Activated naive CD4-positive, alpha-beta T cell treated with anti-CD3 and anti-CD28 coated beads, Interleukin-2, amount 50 U/mL, for 72 hours (primary cell): Measurements from ENCODE around the gene LRRC27. TPM values are rescaled to one million over a fixed set of nuclear protein-coding genes. Genes with fewer than 3 reads are reported as not detected.
"Not testable (repeated sequence)": the region's sequence is repeated elsewhere in the genome, so short reads cannot be mapped to it uniquely, and the experiment has no call there.

Experiments
- ATAC-seq, 2 donors: fragments of 150-1000 bp; cut with Tn5 transposase; 2 replicates each; pipeline ENCODE4 v1.10.0; 2021; ENCODE audit warnings: mild to moderate bottlenecking in 2 of 2, moderate library complexity in 2 of 2
- DNase-seq, 2 donors: peaks; one replicate each; pipeline ENCODE4 v3.0.0; 2021 to 2022; ENCODE audit warnings: low spot score in 2 of 2
- H3K27ac Mint-ChIP-seq, 2 donors: one replicate each; pipeline ENCODE4 v1.8.0; 2022; ENCODE audit warnings: mild to moderate bottlenecking in 2 of 2, mixed read lengths in 2 of 2
- H3K36me3 Mint-ChIP-seq, 2 donors: one replicate each; pipeline ENCODE4 v1.8.0; 2022; ENCODE audit warnings: mixed read lengths in 2 of 2
- H3K9me3 Mint-ChIP-seq, 2 donors: one replicate each; pipeline ENCODE4 v1.8.0; 2022; ENCODE audit warnings: mixed read lengths in 2 of 2
- total RNA-seq, 2 donors: library from RNA; stranded (reverse); gene quantifications; one replicate each; pipeline ENCODE4 v1.2.3, GENCODE V29; 2022

Gene LRRC27
- total RNA-seq, 2 donors from 2014 or later: 4.1 to 7.2 TPM

GRCh38 chr10:132341017-132341416, 9.0 kb downstream of the LRRC27 start:
- DNase-seq (no peak), ATAC-seq (no peak)
- Mint-ChIP-seq H3K9me3 (no peaks in the 10 kb centered on the region), H3K36me3 (peaks cover 0 to 5% of the 10 kb centered on the region in 2 donors), H3K27ac (no peak overlapping the region)

DNA sequence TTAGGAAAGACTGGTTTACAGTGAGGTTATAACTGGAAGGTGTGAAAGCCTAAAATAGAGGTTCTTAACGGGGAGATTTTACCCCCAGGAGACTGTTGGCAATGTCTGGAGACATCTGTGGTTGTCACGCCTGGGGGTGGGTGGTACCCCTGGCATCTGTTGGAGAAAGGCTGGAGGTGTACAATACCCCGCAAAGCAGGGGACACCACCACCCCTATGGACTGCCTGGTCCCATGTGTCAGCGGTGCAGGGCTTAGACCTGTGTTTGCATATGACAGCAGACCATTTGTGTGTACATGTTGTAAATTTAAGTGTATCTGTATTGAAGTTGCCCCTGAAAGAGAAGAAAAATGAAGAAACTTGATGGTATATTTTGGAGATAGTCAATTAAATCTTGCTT, 9.8 kb downstream of the LRRC27 start:
- H3K27ac Mint-ChIP-seq: no peak overlapping the region
- DNase-seq (no peak), ATAC-seq (no peak)
- H3K36me3 Mint-ChIP-seq: peaks cover 0 to 5% of the 10 kb centered on the region in 2 donors
- H3K9me3 Mint-ChIP-seq: no peaks in the 10 kb centered on the region

DNA sequence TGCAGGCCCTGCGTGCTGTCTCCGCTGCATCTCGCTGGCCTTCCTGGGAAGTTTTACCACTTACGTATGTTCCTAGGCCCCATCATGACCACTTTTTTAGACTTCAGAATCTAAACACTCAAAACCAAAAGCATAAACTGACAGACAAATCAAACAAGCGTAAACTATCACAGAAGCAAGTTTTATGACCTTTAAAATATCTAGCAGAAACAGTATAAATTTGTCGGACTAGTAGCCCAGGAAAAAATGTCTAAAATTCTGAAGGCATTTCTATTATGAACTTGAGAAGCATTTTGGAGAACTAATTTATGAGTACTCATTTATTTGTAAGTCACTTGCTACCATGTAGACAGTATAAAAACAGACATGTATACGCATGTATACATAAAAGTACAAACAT, 10.6 kb downstream of the LRRC27 start:
- ATAC-seq (no peak), DNase-seq (no peak)
- Mint-ChIP-seq H3K27ac (no peak overlapping the region), H3K36me3 (no peaks in the 10 kb centered on the region), H3K9me3 (no peaks in the 10 kb centered on the region)

DNA sequence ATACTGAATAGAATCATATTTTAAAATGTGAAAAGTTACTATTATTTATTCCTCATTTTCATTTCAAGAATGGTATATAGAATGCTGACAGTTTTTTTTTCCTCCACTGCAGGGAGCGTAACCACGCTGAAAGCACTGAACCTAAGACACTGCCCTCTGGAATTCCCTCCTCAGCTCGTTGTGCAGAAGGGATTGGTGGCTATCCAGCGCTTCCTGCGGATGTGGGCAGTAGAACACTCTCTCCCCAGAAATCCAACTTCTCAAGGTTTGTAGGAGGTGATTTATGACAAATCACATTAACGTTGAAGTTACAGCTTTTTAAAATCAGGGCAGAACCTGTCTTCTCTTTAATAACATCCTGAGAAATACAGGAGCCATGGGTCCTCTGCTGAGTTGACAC, 12.4 kb downstream of the LRRC27 start:
- ATAC-seq: no peak
- H3K36me3 Mint-ChIP-seq: no peaks in the 10 kb centered on the region

GRCh38 chr10:132345345-132345744, 13.4 kb downstream of the LRRC27 start:
- Mint-ChIP-seq H3K9me3 (no peaks in the 10 kb centered on the region), H3K27ac (no peak overlapping the region), H3K36me3 (no peaks in the 10 kb centered on the region)
- ATAC-seq (no peak), DNase-seq (no peak)

More for the DNA sequence above, 12.4 kb downstream of the LRRC27 start:
- Mint-ChIP-seq H3K9me3 (no peaks in the 10 kb centered on the region), H3K27ac (no peak overlapping the region)
- no peak for DNase-seq

DNA sequence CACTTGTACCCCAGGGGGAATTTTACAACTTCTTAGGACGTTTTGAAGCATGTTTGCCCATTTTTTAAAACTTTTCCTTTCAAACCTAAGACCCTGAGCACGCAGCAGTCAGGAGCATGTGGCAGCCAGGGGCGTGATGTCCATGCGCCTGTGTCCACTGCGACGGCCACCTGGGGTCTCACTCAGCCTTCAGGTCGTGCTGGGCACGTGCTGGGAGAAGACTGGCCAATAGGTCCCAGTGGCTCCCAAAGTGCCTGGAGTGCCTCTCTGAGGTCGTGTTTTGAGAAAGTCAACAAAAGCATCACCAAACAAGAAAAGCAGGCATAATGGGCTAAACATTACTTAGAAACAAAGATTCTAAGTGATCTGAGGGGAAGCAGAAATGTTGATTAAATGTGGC, 14.8 kb downstream of the LRRC27 start:
- Mint-ChIP-seq H3K36me3 (no peaks in the 10 kb centered on the region), H3K27ac (peak overlapping the region in 1 of 2 donors; percentile 13), H3K9me3 (no peaks in the 10 kb centered on the region)
- peak in 1 of 2 donors; percentile 37 for DNase-seq
- no peak for ATAC-seq

DNA sequence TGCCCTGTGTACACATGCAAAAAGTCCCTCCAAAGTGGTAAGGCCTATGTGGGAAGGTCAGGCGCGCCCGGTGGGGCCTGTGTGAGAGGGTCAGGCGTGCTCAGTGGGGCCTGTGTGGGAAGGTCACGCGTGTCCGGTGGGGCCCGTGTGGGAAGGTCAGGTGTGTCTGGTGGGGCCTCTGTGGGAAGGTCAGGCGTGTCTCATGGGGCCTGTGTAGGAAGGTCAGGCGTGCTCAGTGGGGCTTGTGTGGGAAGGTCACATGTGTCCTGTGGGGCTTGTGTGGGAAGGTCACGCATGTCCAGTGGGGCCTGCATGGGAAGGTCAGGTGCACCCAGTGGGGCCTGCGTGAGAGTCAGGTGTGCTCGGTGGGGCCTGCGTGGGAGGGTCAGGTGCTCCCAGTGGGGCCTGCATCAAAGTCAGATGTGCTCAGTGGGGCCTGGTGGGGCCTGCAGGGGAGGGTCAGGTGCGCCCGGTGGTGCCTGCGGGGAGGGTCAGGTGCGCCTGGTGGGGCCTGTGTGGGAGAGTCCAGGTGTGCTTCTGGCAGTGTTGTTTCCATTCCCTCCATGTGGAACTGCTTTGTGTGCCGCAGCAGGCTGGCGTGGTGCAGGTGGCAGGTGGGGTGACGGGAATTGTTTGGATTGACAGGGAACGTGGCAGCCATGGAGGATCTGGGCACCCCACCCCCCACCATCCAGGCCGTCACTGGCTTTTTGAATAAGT, 15.4 kb downstream of the LRRC27 start:
- Mint-ChIP-seq H3K9me3 (no peaks in the 10 kb centered on the region), H3K27ac (peak overlapping the region in 1 of 2 donors; percentile 13), H3K36me3 (no peaks in the 10 kb centered on the region)
- DNase-seq: peak in 1 of 2 donors; percentile 48
- no peak for ATAC-seq

GRCh38 chr10:132347931-132348267, 15.9 kb downstream of the LRRC27 start:
- H3K36me3 Mint-ChIP-seq: no peaks in the 10 kb centered on the region
- ATAC-seq (no peak), DNase-seq (peak in 1 of 2 donors; percentile 38)
- H3K9me3 Mint-ChIP-seq: no peaks in the 10 kb centered on the region
- H3K27ac Mint-ChIP-seq: peak overlapping the region in 1 of 2 donors; percentile 26

DNA sequence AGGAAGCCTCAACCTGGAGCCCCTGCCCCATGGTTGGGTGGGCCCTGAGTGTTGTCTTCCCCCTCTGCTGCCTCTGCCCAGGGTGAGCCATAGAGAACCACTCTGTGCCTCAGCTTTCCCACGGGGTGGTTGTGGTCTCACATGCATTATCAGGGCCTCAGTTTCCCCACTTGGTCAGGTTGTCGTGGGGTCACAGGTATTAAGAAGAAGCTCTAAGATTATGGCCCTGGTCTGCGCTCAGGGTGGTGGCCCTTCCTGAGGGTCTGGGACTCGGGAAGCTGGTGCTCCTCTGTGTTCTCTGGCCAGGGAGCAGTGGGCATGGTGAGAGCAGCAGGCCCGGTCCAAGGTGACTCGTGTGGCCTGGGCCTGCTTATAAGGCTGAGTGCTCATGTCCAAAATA, 17.8 kb downstream of the LRRC27 start:
- no peaks in the 10 kb centered on the region for H3K36me3 Mint-ChIP-seq
- no peak for ATAC-seq
- H3K27ac Mint-ChIP-seq: no peak overlapping the region
- DNase-seq: no peak
- no peaks in the 10 kb centered on the region for H3K9me3 Mint-ChIP-seq

GRCh38 chr10:132350391-132350790, 18.4 kb downstream of the LRRC27 start:
- DNase-seq (no peak), ATAC-seq (no peak)
- no peaks in the 10 kb centered on the region for H3K36me3 Mint-ChIP-seq
- no peak overlapping the region for H3K27ac Mint-ChIP-seq
- no peaks in the 10 kb centered on the region for H3K9me3 Mint-ChIP-seq

GRCh38 chr10:132350946-132351345, 19.0 kb downstream of the LRRC27 start:
- no peaks in the 10 kb centered on the region for H3K9me3 Mint-ChIP-seq

DNA sequence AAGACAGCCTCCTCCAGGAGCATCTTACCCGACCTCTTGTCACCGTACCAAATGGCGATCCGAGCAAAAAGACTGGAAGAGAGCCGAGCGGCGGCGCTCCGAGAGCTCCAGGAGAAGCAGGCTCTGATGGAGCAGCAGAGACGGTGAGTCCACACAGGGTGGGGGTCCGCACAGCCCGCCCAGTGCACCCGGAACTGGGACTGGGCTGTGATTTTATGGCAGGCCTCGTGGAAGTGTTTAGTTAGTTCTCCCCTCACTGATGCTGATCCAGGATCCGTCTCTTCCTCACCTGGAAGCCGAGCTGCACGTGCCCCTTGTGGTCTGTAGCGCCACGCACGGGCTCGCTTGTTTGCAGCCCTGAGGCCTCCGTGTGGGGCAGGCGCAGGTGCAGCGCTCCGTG, 19.6 kb downstream of the LRRC27 start:
- Mint-ChIP-seq H3K27ac (no peak overlapping the region), H3K9me3 (no peaks in the 10 kb centered on the region), H3K36me3 (no peaks in the 10 kb centered on the region)
- DNase-seq (no peak), ATAC-seq (no peak)

More at GRCh38 chr10:132350946-132351345, 19.0 kb downstream of the LRRC27 start:
- ATAC-seq (no peak), DNase-seq (no peak)
- no peaks in the 10 kb centered on the region for H3K36me3 Mint-ChIP-seq
- H3K27ac Mint-ChIP-seq: no peak overlapping the region

DNA sequence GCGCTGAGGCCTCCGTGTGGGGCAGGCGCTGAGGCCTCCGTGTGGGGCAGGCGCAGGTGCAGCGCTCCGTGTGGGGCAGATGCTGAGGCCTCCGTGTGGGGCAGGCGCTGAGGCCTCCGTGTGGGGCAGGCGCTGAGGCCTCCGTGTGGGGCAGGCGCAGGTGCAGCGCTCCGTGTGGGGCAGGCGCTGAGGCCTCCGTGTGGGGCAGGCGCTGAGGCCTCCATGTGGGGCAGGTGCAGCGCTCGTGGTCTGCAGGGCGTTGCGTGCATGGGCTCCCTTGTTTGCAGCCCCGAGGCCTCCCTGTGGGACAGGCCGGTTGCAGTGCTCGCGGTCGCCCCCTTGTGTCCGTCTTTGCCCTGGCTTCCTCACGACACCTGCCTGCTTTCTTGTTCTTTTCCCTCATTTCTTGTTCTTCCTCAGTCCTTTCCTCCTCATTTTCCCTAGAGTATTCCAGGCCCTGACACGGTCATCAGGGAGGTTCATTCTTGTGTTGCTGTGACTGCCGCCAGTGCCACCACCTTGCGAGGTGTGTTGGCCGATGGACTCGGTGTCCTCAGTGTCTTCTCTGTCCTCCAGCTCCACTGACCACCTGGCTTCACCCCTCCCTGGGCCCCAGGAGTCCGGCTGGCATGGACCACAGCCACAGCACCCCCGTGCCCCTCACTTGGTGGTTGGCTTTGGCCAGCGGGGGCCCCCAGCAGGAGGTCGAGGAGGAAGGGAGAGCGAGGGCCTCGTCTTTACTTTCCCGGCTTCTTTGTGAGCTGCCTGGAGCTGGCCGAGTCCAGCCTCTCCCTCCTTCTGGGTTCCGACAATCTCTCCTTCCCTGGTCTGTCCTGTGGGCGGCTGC, 20.7 kb downstream of the LRRC27 start:
- not testable (repeated sequence) for H3K9me3 Mint-ChIP-seq, H3K36me3 Mint-ChIP-seq
- peak; percentile 73 to 83 for DNase-seq
- peak overlapping the region in 1 of 2 donors; percentile 58 for H3K27ac Mint-ChIP-seq
- ATAC-seq: peak; percentile 69 to 71

DNA sequence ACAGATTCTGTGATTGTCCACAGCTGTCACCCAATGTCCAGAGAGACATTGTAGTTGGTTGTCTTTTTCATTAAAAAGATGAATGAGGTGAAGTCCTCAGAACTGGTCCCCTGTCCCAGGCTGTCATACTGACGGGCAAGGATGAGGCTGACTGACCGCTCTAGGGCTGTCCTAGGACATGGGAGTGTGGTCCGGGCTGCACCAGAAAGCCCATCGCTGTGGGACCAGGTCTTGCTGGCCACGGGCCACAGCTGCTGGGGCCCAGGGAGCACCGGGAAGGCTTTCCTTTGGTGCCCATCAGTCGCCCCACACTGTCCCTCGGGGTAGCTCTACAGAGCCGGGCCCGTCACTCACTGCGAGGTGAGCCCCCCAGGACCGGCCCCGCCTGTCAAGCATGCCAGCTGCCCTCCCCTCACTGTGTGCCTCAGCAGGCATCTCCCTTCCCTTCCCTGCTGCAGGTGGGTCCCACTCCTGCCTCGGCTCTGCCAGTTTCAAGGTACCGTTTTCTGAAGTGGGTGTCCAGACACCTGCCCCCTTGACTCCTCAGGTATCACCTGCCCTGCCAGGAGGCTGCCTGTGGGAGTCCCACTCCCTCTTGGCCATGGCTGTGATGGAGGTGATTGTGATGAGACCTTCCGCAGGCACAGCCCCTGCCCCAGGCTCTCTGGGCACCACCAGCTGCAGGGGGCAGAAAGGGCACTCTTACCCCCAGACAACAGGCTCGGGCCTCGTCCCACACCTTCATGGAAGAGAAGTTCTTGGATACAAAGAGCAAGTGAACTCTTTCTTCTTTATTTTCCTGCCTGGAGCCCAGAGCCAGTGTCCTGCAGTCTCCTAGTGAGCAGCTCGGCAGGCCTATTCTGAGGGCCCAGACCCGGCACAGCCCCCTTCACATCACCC, 21.7 kb downstream of the LRRC27 start:
- no peaks in the 10 kb centered on the region for H3K36me3 Mint-ChIP-seq
- DNase-seq (peak in 1 of 2 donors; percentile 44), ATAC-seq (no peak)
- H3K9me3 Mint-ChIP-seq: peaks cover 0 to 5% of the 10 kb centered on the region in 2 donors
- peak overlapping the region in 1 of 2 donors; percentile 58 for H3K27ac Mint-ChIP-seq

- ATAC-seq (no peak), DNase-seq (peak in 1 of 2 donors; percentile 52)
- peaks cover 0 to 5% of the 10 kb centered on the region in 2 donors for H3K9me3 Mint-ChIP-seq
- no peaks in the 10 kb centered on the region for H3K36me3 Mint-ChIP-seq
- no peak overlapping the region for H3K27ac Mint-ChIP-seq
Observed at GRCh38 chr10:132354356-132355094, 22.5 kb downstream of the LRRC27 start.

- no peaks in the 10 kb centered on the region for H3K36me3 Mint-ChIP-seq
- ATAC-seq (no peak), DNase-seq (peak in 1 of 2 donors; percentile 38)
- H3K9me3 Mint-ChIP-seq: peaks cover 0 to 5% of the 10 kb centered on the region in 2 donors
- peak overlapping the region in 1 of 2 donors; percentile 76 for H3K27ac Mint-ChIP-seq
Observed at GRCh38 chr10:132355297-132355696, 23.3 kb downstream of the LRRC27 start.
